NCI-H748 treated with DMSO at 0.1 percent for 48 hours (cell line): ENCODE data around the gene IL1RL1.

Experiments used
- DNase-seq: peaks from one replicate; lab custom pipeline; 2025; lab: John Stamatoyannopoulos, UW

Gene IL1RL1

DNA sequence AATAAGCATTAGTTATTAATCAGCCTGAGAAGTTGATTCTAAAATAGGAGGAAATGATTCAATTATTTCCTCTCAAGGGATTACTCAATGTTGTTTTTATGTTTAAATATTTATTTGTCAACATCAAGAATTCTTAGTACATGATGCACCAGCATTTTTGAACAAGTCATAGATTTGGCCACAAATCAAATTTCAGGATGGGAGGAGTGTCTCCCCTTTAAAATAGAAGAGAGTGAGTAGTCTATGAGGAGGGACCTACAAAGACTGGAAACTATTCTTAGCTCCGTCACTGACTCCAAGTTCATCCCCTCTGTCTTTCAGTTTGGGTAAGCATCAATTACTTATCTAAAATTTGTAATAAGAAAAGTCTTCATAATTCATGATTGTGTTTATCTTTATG, 25.6 kb downstream of the IL1RL1 start:
- no peak for DNase-seq

DNA sequence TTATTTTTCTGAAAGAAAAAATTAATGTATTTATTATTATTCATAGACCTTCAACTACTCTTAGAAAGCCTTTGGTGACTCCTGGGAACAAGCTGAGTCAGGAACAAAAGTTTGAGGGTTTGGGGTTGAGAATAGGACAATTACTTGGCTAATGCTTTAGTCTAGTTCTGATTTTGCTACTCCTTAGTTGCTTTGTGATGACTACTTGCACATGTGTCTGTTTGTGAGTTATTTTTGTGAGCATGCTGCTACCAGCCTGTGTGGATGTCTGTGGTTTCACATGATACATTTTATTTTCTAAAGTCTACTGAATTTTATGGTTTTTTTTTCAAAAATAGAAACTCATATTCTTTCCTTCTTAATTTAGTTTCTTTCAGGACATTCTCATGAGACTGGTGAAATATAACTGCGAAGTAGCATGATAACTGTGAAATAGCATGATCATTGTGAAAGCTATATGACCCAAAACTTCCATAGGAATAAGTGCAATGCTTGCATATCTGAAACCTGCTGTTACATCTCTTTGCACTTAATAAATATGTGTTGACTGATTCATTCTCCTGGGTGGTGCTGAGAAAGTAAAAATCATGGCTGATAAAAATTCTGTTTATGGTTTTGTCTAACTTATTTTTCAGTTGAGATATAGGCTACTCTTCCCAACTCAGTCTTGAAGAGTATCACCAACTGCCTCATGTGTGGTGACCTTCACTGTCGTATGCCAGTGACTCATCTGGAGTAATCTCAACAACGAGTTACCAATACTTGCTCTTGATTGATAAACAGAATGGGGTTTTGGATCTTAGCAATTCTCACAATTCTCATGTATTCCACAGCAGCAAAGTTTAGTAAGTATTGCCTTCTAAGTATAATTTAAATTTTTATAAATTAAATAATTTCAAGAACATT, 26.4 kb downstream of the IL1RL1 start:
- DNase-seq = no peak

DNA sequence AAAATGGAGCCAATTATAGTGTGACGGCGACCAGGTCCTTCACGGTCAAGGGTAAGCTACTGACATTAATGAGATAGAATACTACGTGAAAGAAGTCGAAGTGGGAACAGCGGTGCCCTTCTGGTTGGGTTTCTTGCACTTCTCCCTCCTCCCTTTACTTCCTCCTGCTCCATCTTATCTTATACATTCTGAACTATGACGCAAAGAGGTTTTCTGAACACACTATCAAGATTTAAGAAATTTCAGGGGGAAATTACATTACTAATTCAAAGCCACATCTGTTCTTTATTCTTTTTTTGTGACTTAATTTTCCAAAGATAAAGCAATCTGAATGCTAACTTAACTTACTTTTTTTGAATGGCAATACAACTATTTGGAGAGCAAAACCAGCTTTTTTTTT, 29.4 kb downstream of the IL1RL1 start:
- no peak for DNase-seq

GRCh38 chr2:102342888-102343287, 31.5 kb downstream of the IL1RL1 start:
- no peak for DNase-seq

GRCh38 chr2:102344397-102344796, 33.0 kb downstream of the IL1RL1 start:
- DNase-seq = no peak

DNA sequence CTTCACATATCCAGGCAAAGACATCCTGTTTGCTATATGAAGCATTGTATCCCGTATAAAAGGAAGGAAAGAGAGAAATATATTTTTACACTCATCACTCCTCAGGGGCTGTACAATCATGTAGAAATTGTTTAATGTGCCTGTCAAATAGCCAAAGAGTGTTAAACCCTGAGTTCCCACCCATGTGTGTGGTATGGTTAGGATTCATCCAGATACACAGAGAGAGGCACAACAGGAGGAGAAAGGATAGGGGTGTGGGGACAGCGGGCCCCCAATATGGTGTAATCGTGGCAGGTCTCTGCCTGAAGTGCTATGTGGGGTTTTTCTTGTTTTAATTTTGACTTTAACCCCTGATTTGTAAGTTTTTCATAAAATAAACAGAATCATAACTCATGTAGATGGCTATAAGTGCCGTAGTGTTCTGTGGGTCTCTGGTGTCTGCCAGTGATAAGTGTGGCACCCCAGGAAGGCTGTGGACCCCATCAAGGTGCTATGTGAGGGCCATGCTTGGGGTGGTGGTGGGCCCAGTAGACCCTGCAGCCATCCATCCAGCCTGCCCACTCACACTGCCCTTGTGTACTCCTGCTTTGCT, 34.1 kb downstream of the IL1RL1 start:
- DNase-seq = no peak

- no peak for DNase-seq
These were observed 35.2 kb downstream of the IL1RL1 start for GRCh38 chr2:102346381-102347130.

DNA sequence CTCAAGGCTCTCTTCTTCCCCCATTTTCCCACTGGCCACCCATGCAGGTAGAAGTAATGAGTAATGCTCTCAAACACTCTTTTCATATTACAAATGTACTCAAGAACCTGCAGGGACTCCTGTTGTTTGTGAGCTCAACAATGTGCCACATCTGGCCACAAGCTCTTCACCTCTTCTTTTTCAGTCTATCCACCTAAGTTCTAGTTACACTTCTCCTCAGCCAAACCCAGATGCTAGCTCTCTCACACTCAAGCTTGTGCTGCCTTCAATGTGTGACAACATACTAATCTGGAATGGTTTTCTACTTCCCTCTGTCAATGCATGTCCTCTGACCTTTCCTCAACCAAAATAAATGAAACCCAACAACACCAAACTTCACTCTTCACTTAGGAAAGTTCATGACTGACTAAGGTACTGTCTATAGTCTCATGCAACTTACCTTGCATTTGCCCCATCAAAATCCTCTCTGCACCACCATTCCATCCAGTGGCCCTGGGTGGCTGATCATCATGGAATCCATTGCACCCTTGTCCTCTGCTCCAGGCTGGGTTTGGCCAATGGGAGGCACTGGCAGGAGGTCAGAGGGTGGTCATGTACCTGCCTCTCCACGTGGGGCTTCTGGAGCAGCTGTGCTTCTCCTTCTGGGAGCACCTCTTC, 38.9 kb downstream of the IL1RL1 start:
- no peak for DNase-seq

GRCh38 chr2:102355526-102356380, 44.4 kb downstream of the IL1RL1 start, which contains the start of gene IL18R1:
IL18R1 (plus strand) TSS chr2:102355796; CDS start chr2:102362661, 6,865 bp downstream.
- DNase-seq = peak; percentile 19

GRCh38 chr2:102356381-102356712, 45.0 kb downstream of the IL1RL1 start:
- no peak for DNase-seq

- DNase-seq = no peak
These were observed 45.4 kb downstream of the IL1RL1 start for GRCh38 chr2:102356741-102357140.

GRCh38 chr2:102357937-102358336, 46.6 kb downstream of the IL1RL1 start:
- no peak for DNase-seq

GRCh38 chr2:102358496-102358895, 47.1 kb downstream of the IL1RL1 start:
- DNase-seq = no peak

DNA sequence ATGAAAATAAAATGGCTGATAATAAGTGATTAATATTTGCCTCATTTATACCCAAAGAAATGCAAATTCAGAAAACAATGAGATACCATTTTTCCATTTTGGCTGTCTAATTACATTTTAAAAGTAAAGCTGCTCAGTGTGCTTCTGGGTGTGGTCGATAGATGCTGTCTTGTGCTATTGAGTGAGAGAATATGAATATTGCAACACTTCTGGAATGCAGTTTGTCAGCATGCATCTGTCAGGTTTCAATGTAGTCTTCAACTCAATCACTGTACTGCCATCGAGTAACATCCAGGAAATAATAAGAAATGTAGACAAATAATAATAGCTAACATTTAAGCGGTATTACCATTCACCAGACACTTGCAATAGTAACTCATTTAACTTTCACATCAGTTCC, 48.2 kb downstream of the IL1RL1 start:
- DNase-seq = no peak

DNA sequence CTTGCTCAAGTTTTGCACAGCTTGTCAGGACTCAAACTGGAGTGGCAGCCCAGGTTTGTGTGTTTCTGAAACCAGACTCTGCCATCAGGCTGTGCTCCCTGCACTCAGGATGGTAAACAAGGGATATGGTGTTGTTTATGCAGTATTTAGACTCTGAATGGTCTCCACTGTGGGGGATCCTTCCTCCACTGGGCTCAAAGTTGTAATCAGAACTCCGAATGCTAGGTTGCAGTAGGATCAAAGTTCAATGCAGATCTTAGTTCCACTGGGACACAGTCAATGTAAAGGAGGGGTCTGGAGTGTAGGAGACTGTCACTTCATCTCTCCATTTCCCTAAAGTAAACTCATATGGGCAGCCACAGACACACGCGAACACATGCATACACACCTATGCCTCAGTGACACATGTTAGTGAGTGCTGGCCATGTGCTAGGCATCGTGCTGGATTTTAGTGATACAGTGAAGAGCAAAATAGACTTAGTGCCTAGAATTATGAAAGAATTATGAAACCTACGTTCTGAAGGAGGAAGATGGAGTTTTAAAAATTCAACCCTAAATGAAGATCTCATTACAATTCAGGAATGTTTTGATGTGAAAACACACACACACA, 50.4 kb downstream of the IL1RL1 start:
- DNase-seq = no peak

GRCh38 chr2:102365763-102366162, 54.4 kb downstream of the IL1RL1 start:
- no peak for DNase-seq

DNA sequence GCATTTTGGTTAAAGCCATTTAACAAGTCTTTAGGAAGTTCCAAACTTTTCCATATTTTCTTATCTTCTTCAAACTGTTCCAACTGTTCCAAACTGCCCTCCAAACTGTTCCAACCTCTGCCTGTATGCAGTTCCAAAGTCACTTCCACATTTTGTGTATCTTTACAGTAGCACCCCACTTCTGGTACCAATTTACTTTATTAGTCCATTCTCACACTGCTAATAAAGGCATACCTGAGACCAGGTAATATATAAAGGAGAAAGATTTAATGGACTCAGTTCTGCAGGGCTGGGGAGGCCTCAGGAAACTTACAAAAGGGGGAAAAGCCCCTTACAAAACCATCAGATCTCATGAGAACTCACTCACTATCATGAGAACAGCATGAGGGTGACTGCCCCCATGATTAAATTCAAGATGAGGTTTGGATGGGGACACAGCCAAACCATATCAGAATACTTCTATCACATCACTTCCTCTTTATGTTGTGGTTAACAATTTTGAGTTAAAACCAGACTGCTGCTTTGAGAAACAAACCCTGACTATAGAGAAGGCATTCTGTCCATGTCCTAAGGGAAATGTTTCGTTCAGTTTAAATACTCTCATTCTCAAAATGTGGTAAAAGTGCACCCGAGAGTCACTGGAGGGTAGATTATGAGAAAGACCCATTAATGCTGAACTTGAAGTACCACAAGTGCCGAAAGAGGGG, 55.2 kb downstream of the IL1RL1 start:
- DNase-seq = no peak

DNA sequence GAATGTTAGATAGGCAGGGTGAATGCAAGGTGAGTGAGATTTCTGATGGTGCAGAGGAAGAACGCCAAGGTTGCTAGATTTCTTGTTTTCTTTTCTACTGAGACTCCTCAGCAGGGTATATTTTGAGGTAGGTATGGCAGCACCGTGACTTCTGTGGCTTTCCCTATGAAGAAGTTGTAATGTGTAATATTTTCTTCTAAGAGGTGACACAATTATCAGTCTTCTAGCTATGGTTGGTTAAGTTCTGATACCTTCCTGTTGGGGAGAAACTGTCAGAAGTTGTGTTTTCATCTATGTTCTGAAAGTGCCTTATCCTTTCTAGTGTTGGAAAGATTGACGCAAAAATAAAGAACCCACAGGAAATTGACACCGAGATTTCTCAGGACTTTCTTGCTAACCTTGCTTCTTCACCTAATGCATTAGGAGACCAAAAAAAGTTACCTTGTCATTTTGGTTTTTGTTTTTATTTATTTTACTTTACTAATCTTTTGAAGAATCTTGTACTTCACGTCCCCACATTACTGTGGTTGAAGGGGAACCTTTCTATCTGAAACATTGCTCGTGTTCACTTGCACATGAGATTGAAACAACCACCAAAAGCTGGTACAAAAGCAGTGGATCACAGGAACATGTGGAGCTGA, 56.1 kb downstream of the IL1RL1 start:
- no peak for DNase-seq

- no peak for DNase-seq
These were observed 57.2 kb downstream of the IL1RL1 start for GRCh38 chr2:102368461-102369109.
